Right atrium auricular region (tissue), 2 donors: ENCODE results near the gene NBPF4. TPM values are rescaled to one million over a fixed set of nuclear protein-coding genes. Genes with fewer than 3 reads are reported as not detected.

Source experiments
- DNase-seq: peaks from one replicate; pipeline ENCODE4 v3.0.0-alpha.2; 2019; ENCODE audit warnings: low spot score
- H3K27ac ChIP-seq, 2 donors: fragments of 200-600 bp; sonication (generic); 1 replicate in 1 of 2; 2 replicates in 1 of 2; pipeline ENCODE4 v1.5.1; 2016 to 2019
- H3K27me3 ChIP-seq, 2 donors: fragments of 200-600 bp; sonication (generic); one replicate each; pipeline versions ENCODE4 v1.5.1 to v1.6.0; 2017 to 2019
- H3K36me3 ChIP-seq: fragments of 200-600 bp; sonication (generic); one replicate; pipeline ENCODE4 v1.5.1; 2016
- H3K4me1 ChIP-seq, 2 donors: fragments of 200-600 bp; sonication (generic); one replicate each; pipeline versions ENCODE4 v1.5.1 to v1.6.0; 2017 to 2019
- H3K4me3 ChIP-seq, 2 donors: fragments of 200-600 bp; sonication (generic); 1 replicate in 1 of 2; 2 replicates in 1 of 2; pipeline ENCODE4 v1.5.1; 2017 to 2019; ENCODE audit warnings: mild to moderate bottlenecking in 1 of 2, moderate library complexity in 1 of 2
- H3K9me3 ChIP-seq, 2 donors: fragments of 200-600 bp; sonication (generic); one replicate each; pipeline ENCODE4 v1.5.1; 2019
- CTCF ChIP-seq, 2 donors: fragments of 200-600 bp; sonication (generic); IDR thresholded peaks; one replicate each; pipeline ENCODE4 v1.5.1; 2019; ENCODE audit warnings: antibody characterized with exemption in 2 of 2
- total RNA-seq, 2 donors: library from RNA; depleted of rRNA; stranded (reverse); fragments of >200 nt; gene quantifications; one replicate each; pipeline ENCODE4 v1.1.0, GENCODE V29; 2016

The NBPF4 gene
- total RNA-seq, 2 donors from 2014 or later: not detected

- peaks cover 23% of the 10 kb centered on the region for H3K36me3 ChIP-seq
- TF ChIP-seq CTCF (IDR thresholded peaks at IDR 0.05): no peak
- H3K9me3 ChIP-seq: no peaks in the 10 kb centered on the region
These were observed 49.8 kb downstream of the NBPF4 start for GRCh38 chr1:108194051-108194450.

GRCh38 chr1:108193333-108193732 lies 50.5 kb downstream of the NBPF4 start:
- DNase-seq: no peak
- Histone ChIP-seq H3K9me3 (no peaks in the 10 kb centered on the region), H3K27ac (no peak overlapping the region), H3K36me3 (peaks cover 23% of the 10 kb centered on the region), H3K4me3 (no peak overlapping the region), H3K27me3 (no peaks in the 10 kb centered on the region), H3K4me1 (peaks cover 0 to 12% of the 10 kb centered on the region in 2 donors)
- TF ChIP-seq CTCF (IDR thresholded peaks at IDR 0.05): no peak

More at GRCh38 chr1:108194051-108194450, 49.8 kb downstream of the NBPF4 start:
- H3K4me1 ChIP-seq: peaks cover 0 to 19% of the 10 kb centered on the region in 2 donors
- no peaks in the 10 kb centered on the region for H3K27me3 ChIP-seq
- DNase-seq: no peak
- no peak overlapping the region for H3K27ac ChIP-seq
- no peak overlapping the region for H3K4me3 ChIP-seq

- Histone ChIP-seq H3K27me3 (no peaks in the 10 kb centered on the region), H3K27ac (no peak overlapping the region), H3K4me1 (peaks cover 0 to 5% of the 10 kb centered on the region in 2 donors), H3K36me3 (peaks cover 23% of the 10 kb centered on the region), H3K4me3 (no peak overlapping the region), H3K9me3 (no peaks in the 10 kb centered on the region)
- no peak for TF ChIP-seq CTCF (IDR thresholded peaks at IDR 0.05)
- no peak for DNase-seq
These were observed 51.3 kb downstream of the NBPF4 start for GRCh38 chr1:108192581-108192980.

DNA sequence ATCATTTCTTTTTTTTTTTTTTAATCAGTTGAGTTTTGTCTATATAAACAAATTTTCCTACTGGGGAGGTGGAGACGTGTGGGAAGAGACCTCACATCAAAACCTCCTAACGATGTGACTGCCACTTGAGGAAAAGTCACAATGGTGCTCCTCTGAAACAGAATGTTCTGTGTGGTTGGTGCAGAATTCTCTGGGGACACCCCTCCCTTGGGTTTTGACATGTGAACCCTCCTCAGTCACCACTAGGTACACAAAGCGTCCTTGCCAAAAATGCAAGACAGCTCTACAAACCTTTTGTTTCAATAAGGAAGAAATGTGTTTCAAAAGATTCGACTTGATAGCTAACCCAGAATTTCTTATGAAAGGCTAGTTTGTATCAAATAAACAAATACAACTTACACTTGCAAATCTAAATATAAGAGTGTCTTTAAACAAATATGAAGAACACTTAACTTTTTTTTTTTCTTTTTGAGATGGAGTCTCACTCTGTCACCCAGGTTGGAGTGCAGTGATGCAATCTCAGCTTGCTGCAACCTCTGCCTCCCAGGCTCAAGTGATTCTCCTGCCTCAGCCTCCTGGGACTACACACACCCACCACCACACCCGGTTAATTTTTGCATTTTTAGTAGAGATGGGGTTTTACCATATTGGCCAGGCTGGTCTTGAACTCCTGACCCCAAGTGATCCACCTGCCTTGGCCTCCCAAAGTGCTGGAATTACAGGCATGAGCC lies 53.0 kb downstream of the NBPF4 start:
- no peak for TF ChIP-seq CTCF (IDR thresholded peaks at IDR 0.05)
- Histone ChIP-seq H3K27me3 (no peaks in the 10 kb centered on the region), H3K4me3 (no peak overlapping the region), H3K36me3 (peaks cover 23% of the 10 kb centered on the region), H3K4me1 (no peaks in the 10 kb centered on the region), H3K9me3 (no peaks in the 10 kb centered on the region), H3K27ac (no peak overlapping the region)
- DNase-seq: no peak

DNA sequence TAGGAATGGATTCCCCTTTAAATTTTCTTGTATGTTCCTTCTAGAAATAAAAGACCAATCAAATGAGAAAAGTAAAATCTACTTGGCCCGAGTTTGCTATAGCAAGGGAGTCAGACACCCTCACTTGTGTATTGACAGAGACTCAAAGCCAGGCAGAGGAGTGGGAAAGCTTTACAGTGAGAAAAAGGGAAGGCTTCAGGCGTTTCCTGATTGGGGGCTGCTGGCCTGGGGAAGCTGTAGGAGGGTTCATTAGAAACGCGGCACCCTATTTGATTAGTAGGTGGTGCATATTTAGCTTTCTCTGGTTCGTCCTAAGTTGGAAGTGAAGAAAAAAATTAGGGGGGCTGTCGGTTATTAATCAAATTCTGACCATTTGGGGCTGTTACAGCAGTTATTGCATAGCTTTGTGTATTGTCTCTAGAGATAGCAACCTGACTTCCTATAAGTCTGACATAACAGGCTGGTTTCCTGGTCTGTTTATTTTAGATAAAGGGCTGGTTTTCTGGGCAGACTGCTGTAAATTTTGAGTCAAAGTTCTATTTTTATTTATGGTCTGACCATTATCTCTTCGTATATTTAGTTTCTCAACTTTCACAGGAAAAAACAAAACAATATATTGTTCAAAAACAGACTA lies 53.8 kb downstream of the NBPF4 start:
- TF ChIP-seq CTCF (IDR thresholded peaks at IDR 0.05): no peak
- no peaks in the 10 kb centered on the region for H3K27me3 ChIP-seq
- H3K27ac ChIP-seq: no peak overlapping the region
- no peaks in the 10 kb centered on the region for H3K4me1 ChIP-seq
- H3K9me3 ChIP-seq: no peaks in the 10 kb centered on the region
- peaks cover 15% of the 10 kb centered on the region for H3K36me3 ChIP-seq
- DNase-seq: no peak
- H3K4me3 ChIP-seq: no peak overlapping the region
